Measurements from ENCODE around the gene TDRD9. TPM values are rescaled to one million over a fixed set of nuclear protein-coding genes. Genes with fewer than 3 reads are reported as not detected.

Gene TDRD9
- total RNA-seq, 2 donors from 2014 or later = 12.0 TPM; not detected in 1

GRCh38 chr14:104019806-104020205 lies 91.5 kb downstream of the TDRD9 start:
- no peaks in the 10 kb centered on the region for H3K36me3 ChIP-seq
- no peaks in the 10 kb centered on the region for H3K4me1 ChIP-seq (ENCODE audit: control insufficient read depth in 1 of 2, low read depth in 2 of 2)
- ATAC-seq (ENCODE audit: insufficient number of reproducible peaks, low FRiP score, low read depth) = no peak
- H3K4me3 ChIP-seq = no peak overlapping the region
- no peak overlapping the region for H3K27ac ChIP-seq
- no peak for DNase-seq (ENCODE audit: low spot score)
- H3K27me3 ChIP-seq (replicated peaks; ENCODE audit: insufficient read depth) = no peaks in the 10 kb centered on the region
- no peaks in the 10 kb centered on the region for H3K9me3 ChIP-seq
- TF ChIP-seq CTCF (IDR thresholded peaks at IDR 0.05) = no peak

- TF ChIP-seq CTCF (IDR thresholded peaks at IDR 0.05) = no peak
- Histone ChIP-seq H3K4me1 (ENCODE audit: control insufficient read depth in 1 of 2, low read depth in 2 of 2) (no peaks in the 10 kb centered on the region), H3K27ac (no peak overlapping the region), H3K36me3 (no peaks in the 10 kb centered on the region), H3K4me3 (no peak overlapping the region), H3K27me3 (replicated peaks; ENCODE audit: insufficient read depth) (no peaks in the 10 kb centered on the region), H3K9me3 (no peaks in the 10 kb centered on the region)
- ATAC-seq (ENCODE audit: insufficient number of reproducible peaks, low FRiP score, low read depth) (no peak), DNase-seq (ENCODE audit: low spot score) (no peak)
Measured at GRCh38 chr14:104020471-104020870, 92.2 kb downstream of the TDRD9 start.

GRCh38 chr14:104023325-104024055 lies 95.2 kb downstream of the TDRD9 start:
- Histone ChIP-seq H3K36me3 (no peaks in the 10 kb centered on the region), H3K27ac (no peak overlapping the region), H3K4me1 (ENCODE audit: control insufficient read depth in 1 of 2, low read depth in 2 of 2) (no peaks in the 10 kb centered on the region), H3K27me3 (replicated peaks; ENCODE audit: insufficient read depth) (no peaks in the 10 kb centered on the region), H3K4me3 (no peak overlapping the region), H3K9me3 (no peaks in the 10 kb centered on the region)
- ATAC-seq (ENCODE audit: insufficient number of reproducible peaks, low FRiP score, low read depth) = no peak
- DNase-seq (ENCODE audit: low spot score) = no peak
- TF ChIP-seq CTCF (IDR thresholded peaks at IDR 0.05) = no peak

- H3K36me3 ChIP-seq = no peaks in the 10 kb centered on the region
Measured at GRCh38 chr14:104025534-104025933, 97.3 kb downstream of the TDRD9 start.

GRCh38 chr14:104026024-104026423 lies 97.8 kb downstream of the TDRD9 start:
- H3K9me3 ChIP-seq = no peaks in the 10 kb centered on the region
- no peak for ATAC-seq (ENCODE audit: insufficient number of reproducible peaks, low FRiP score, low read depth)
- no peaks in the 10 kb centered on the region for H3K36me3 ChIP-seq
- no peak overlapping the region for H3K4me3 ChIP-seq
- H3K4me1 ChIP-seq (ENCODE audit: control insufficient read depth in 1 of 2, low read depth in 2 of 2) = peaks cover 0 to under 1% of the 10 kb centered on the region in 2 donors
- no peak for DNase-seq (ENCODE audit: low spot score)
- no peaks in the 10 kb centered on the region for H3K27me3 ChIP-seq (replicated peaks; ENCODE audit: insufficient read depth)
- no peak for TF ChIP-seq CTCF (IDR thresholded peaks at IDR 0.05)
- H3K27ac ChIP-seq = no peak overlapping the region

More at GRCh38 chr14:104025534-104025933, 97.3 kb downstream of the TDRD9 start:
- Histone ChIP-seq H3K27me3 (replicated peaks; ENCODE audit: insufficient read depth) (no peaks in the 10 kb centered on the region), H3K9me3 (no peaks in the 10 kb centered on the region), H3K4me1 (ENCODE audit: control insufficient read depth in 1 of 2, low read depth in 2 of 2) (no peaks in the 10 kb centered on the region), H3K27ac (no peak overlapping the region), H3K4me3 (no peak overlapping the region)
- ATAC-seq (ENCODE audit: insufficient number of reproducible peaks, low FRiP score, low read depth) (no peak), DNase-seq (ENCODE audit: low spot score) (no peak)
- no peak for TF ChIP-seq CTCF (IDR thresholded peaks at IDR 0.05)
